Mammary epithelial cell (primary cell): ENCODE data around the gene AGRP.

Source experiments
- EZH2 ChIP-seq: IDR thresholded peaks from 2 replicates; pipeline ENCODE4 v1.6.1; 2012; ENCODE audit warnings: low read length, inconsistent platforms, borderline replicate concordance
- TF ChIP-seq, protein P1 (sequence below), 2 donors: IDR thresholded peaks in 1 of 2; conservative IDR thresholded peaks in 1 of 2; 2 replicates each; pipeline ENCODE4 v1.5.1; 2011 to 2012; ENCODE audit warnings: inconsistent platforms in 2 of 2, low read length in 2 of 2, mild to moderate bottlenecking in 2 of 2, control low read depth in 1 of 2, low read depth in 1 of 2; ENCODE audit not compliant: insufficient read depth in 1 of 2; ENCODE audit errors: extremely low read depth in 1 of 2

DNA sequence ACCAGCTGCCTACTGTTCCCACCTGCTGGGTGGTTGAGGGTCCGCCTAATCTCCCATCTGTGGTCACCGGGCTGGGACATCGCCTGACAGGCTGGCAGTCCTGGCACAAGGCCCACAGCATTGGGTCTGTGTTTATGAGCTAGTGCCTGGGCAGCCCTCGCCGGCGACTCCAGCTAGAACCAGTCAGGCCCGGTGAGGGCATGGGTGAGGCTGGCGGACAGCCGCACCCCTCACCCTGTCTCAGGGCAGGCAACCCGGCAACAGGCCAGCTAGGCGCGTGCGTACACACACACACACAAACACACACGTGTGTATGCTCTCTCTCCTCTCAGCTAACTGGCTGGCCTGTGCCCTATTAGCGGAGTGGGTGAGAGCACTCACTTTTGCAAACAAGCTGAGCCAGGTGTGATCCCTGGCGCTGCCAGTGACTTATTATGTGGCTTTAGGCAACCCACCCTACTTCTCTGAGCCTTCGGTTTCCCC lies 42.0 kb downstream of the AGRP start:
- TF ChIP-seq, protein P1, sequence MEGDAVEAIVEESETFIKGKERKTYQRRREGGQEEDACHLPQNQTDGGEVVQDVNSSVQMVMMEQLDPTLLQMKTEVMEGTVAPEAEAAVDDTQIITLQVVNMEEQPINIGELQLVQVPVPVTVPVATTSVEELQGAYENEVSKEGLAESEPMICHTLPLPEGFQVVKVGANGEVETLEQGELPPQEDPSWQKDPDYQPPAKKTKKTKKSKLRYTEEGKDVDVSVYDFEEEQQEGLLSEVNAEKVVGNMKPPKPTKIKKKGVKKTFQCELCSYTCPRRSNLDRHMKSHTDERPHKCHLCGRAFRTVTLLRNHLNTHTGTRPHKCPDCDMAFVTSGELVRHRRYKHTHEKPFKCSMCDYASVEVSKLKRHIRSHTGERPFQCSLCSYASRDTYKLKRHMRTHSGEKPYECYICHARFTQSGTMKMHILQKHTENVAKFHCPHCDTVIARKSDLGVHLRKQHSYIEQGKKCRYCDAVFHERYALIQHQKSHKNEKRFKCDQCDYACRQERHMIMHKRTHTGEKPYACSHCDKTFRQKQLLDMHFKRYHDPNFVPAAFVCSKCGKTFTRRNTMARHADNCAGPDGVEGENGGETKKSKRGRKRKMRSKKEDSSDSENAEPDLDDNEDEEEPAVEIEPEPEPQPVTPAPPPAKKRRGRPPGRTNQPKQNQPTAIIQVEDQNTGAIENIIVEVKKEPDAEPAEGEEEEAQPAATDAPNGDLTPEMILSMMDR (conservative IDR thresholded peaks at IDR 0.05 in 1 of 2, IDR thresholded peaks at IDR 0.05 in 1 of 2; ENCODE audit: extremely low read depth in 1 of 2, insufficient read depth in 1 of 2, low read depth in 1 of 2, low read length in 2 of 2): no peak
- no peak for TF ChIP-seq EZH2
